Activated CD8-positive, alpha-beta T cell treated with anti-CD3 and anti-CD28 coated beads, Interleukin-2, amount 10 ng/mL, durations not matched to agents 7 days and 5 days (primary cell): ENCODE data around the gene ARID5B. TPM values are rescaled to one million over a fixed set of nuclear protein-coding genes. Genes with fewer than 3 reads are reported as not detected.

Source experiments
- ATAC-seq: fragments of 150-1000 bp; cut with Tn5 transposase; one replicate; pipeline ENCODE4 v1.10.0; 2021; ENCODE audit warnings: moderate library complexity
- CTCF ChIA-PET: fragments of 350-600 bp; sonication (Branson Sonifier 250); formaldehyde crosslinking; loops from one replicate; lab custom pipeline; 2021; ENCODE audit warnings: antibody characterized with exemption; lab: Charles Lee
- POLR2A ChIA-PET: fragments of 350-600 bp; sonication (Branson Sonifier 250); formaldehyde crosslinking; loops from one replicate; lab custom pipeline; 2021; ENCODE audit warnings: antibody characterized with exemption; lab: Charles Lee
- DNase-seq: peaks from one replicate; pipeline ENCODE4 v3.0.0-alpha.2; 2020
- H3K27ac Mint-ChIP-seq: one replicate; pipeline ENCODE4 v1.8.0; 2021; ENCODE audit warnings: mild to moderate bottlenecking, mixed read lengths
- H3K27me3 Mint-ChIP-seq: one replicate; pipeline ENCODE4 v1.8.0; 2021; ENCODE audit warnings: low read depth, mixed read lengths
- H3K36me3 Mint-ChIP-seq: one replicate; pipeline ENCODE4 v1.8.0; 2021; ENCODE audit warnings: low read depth, mixed read lengths
- H3K4me1 Mint-ChIP-seq: one replicate; pipeline ENCODE4 v1.8.0; 2021; ENCODE audit warnings: low read depth, mixed read lengths
- H3K4me3 Mint-ChIP-seq: one replicate; pipeline ENCODE4 v1.8.0; 2021; ENCODE audit warnings: mild to moderate bottlenecking, mixed read lengths
- H3K9me3 Mint-ChIP-seq: one replicate; pipeline ENCODE4 v1.8.0; 2022; ENCODE audit warnings: mixed read lengths; ENCODE audit not compliant: insufficient read depth
- total RNA-seq, 2 experiments: library from RNA; stranded (reverse); gene quantifications; one replicate each; pipeline ENCODE4 v1.2.3, GENCODE V29; 2021

ARID5B gene
- total RNA-seq, 2 experiments from 2014 or later, result 18.0 to 21.6 TPM

- no peaks in the 10 kb centered on the region for H3K27me3 Mint-ChIP-seq
- DNase-seq, result no peak
- no peak overlapping the region for H3K4me3 Mint-ChIP-seq
- CTCF ChIA-PET, result interaction anchor here (1.4 to 5.4 kb wide), 3 partner anchors 8 to 205 kb away, joined by 4 to 41 read pairs (median 6); no protein-coding TSS in a partner anchor
- POLR2A ChIA-PET, result no interaction called here
- ATAC-seq, result no peak
- H3K36me3 Mint-ChIP-seq, result peaks cover 96% of the 10 kb centered on the region
- peaks cover 76% of the 10 kb centered on the region for H3K4me1 Mint-ChIP-seq
- H3K27ac Mint-ChIP-seq, result no peak overlapping the region
- H3K9me3 Mint-ChIP-seq, result peaks cover 11% of the 10 kb centered on the region
These were observed 155.9 kb downstream of the ARID5B start for GRCh38 chr10:62057359-62057758.

- H3K27me3 Mint-ChIP-seq, result no peaks in the 10 kb centered on the region
- H3K27ac Mint-ChIP-seq, result no peak overlapping the region
- H3K4me1 Mint-ChIP-seq, result peaks cover 76% of the 10 kb centered on the region
- peaks cover 96% of the 10 kb centered on the region for H3K36me3 Mint-ChIP-seq
- no peak overlapping the region for H3K4me3 Mint-ChIP-seq
- ATAC-seq (no peak), DNase-seq (no peak)
- H3K9me3 Mint-ChIP-seq, result peaks cover 12% of the 10 kb centered on the region
- CTCF ChIA-PET, result interaction anchor here (1.8 kb wide), 1 partner anchor 8 kb away, joined by 6 read pairs; no protein-coding TSS in a partner anchor
- POLR2A ChIA-PET, result no interaction called here
These were observed 156.4 kb downstream of the ARID5B start for GRCh38 chr10:62057850-62058249.

- no peaks in the 10 kb centered on the region for H3K27me3 Mint-ChIP-seq
These were observed 157.0 kb downstream of the ARID5B start for GRCh38 chr10:62058476-62058875.

GRCh38 chr10:62058896-62059216 lies 157.4 kb downstream of the ARID5B start:
- no peaks in the 10 kb centered on the region for H3K27me3 Mint-ChIP-seq
- ATAC-seq (no peak), DNase-seq (no peak)
- H3K36me3 Mint-ChIP-seq, result peaks cover 96% of the 10 kb centered on the region
- no peak overlapping the region for H3K27ac Mint-ChIP-seq
- peaks cover 76% of the 10 kb centered on the region for H3K4me1 Mint-ChIP-seq
- POLR2A ChIA-PET, result no interaction called here
- CTCF ChIA-PET, result interaction anchor here (0.8 to 1.8 kb wide), 2 partner anchors 9 to 162 kb away, joined by 3 to 6 read pairs; no protein-coding TSS in a partner anchor
- H3K9me3 Mint-ChIP-seq, result peaks cover 19% of the 10 kb centered on the region
- no peak overlapping the region for H3K4me3 Mint-ChIP-seq

More at GRCh38 chr10:62058476-62058875, 157.0 kb downstream of the ARID5B start:
- POLR2A ChIA-PET, result no interaction called here
- H3K27ac Mint-ChIP-seq, result no peak overlapping the region
- CTCF ChIA-PET, result interaction anchor here (1.8 kb wide), 1 partner anchor 9 kb away, joined by 6 read pairs; no protein-coding TSS in a partner anchor
- DNase-seq (no peak), ATAC-seq (no peak)
- no peak overlapping the region for H3K4me3 Mint-ChIP-seq
- H3K36me3 Mint-ChIP-seq, result peaks cover 96% of the 10 kb centered on the region
- H3K4me1 Mint-ChIP-seq, result peaks cover 76% of the 10 kb centered on the region
- peaks cover 18% of the 10 kb centered on the region for H3K9me3 Mint-ChIP-seq

GRCh38 chr10:62059217-62059920 lies 157.9 kb downstream of the ARID5B start:
- Mint-ChIP-seq H3K4me3 (no peak overlapping the region), H3K27ac (no peak overlapping the region), H3K36me3 (peaks cover 96% of the 10 kb centered on the region), H3K4me1 (peaks cover 76% of the 10 kb centered on the region), H3K9me3 (peaks cover 19% of the 10 kb centered on the region), H3K27me3 (no peaks in the 10 kb centered on the region)
- ATAC-seq (no peak), DNase-seq (no peak)
- CTCF ChIA-PET, result interaction anchor here (0.8 to 2.0 kb wide), 4 partner anchors 9 to 163 kb away, joined by 3 to 6 read pairs (median 4); no protein-coding TSS in a partner anchor
- POLR2A ChIA-PET, result no interaction called here

- ChIA-PET POLR2A (interaction anchor here (0.7 to 1.8 kb wide), 3 partner anchors 9 to 18 kb away, joined by 3 to 9 read pairs (median 5); no protein-coding TSS in a partner anchor), CTCF (interaction anchor here (0.9 to 1.9 kb wide), 4 partner anchors 10 to 23 kb away, joined by 3 to 9 read pairs (median 4); no protein-coding TSS in a partner anchor)
- H3K36me3 Mint-ChIP-seq, result peaks cover 92% of the 10 kb centered on the region
- H3K27ac Mint-ChIP-seq, result peak overlapping the region; percentile 11
- ATAC-seq (no peak), DNase-seq (no peak)
- H3K4me1 Mint-ChIP-seq, result peaks cover 71% of the 10 kb centered on the region
- H3K27me3 Mint-ChIP-seq, result no peaks in the 10 kb centered on the region
- H3K9me3 Mint-ChIP-seq, result peaks cover 12% of the 10 kb centered on the region
- H3K4me3 Mint-ChIP-seq, result no peak overlapping the region
These were observed 160.5 kb downstream of the ARID5B start for GRCh38 chr10:62062028-62062427.

- Mint-ChIP-seq H3K9me3 (peaks cover 12% of the 10 kb centered on the region), H3K4me1 (peaks cover 75% of the 10 kb centered on the region), H3K27ac (peak overlapping the region; percentile 69), H3K4me3 (no peak overlapping the region), H3K36me3 (peaks cover 90% of the 10 kb centered on the region), H3K27me3 (no peaks in the 10 kb centered on the region)
- no peak for ATAC-seq
- ChIA-PET POLR2A (interaction anchor here (0.7 to 1.8 kb wide), 4 partner anchors 10 to 161 kb away, joined by 3 to 9 read pairs (median 4); no protein-coding TSS in a partner anchor), CTCF (interaction anchor here (0.9 to 1.9 kb wide), 7 partner anchors 10 to 182 kb away, joined by 3 to 9 read pairs (median 3); no protein-coding TSS in a partner anchor)
- DNase-seq, result no peak
These were observed 161.4 kb downstream of the ARID5B start for GRCh38 chr10:62062752-62063512.

- POLR2A ChIA-PET, result interaction anchor here (0.7 to 1.8 kb wide), 3 partner anchors 14 to 162 kb away, joined by 3 to 9 read pairs (median 4); no protein-coding TSS in a partner anchor
- Mint-ChIP-seq H3K4me3 (peak overlapping the region; percentile 34), H3K36me3 (peaks cover 85% of the 10 kb centered on the region), H3K27me3 (no peaks in the 10 kb centered on the region), H3K27ac (peak overlapping the region; percentile 83), H3K4me1 (peaks cover 75% of the 10 kb centered on the region), H3K9me3 (peaks cover 12% of the 10 kb centered on the region)
- DNase-seq (no peak), ATAC-seq (peak; percentile 64)
- CTCF ChIA-PET, result interaction anchor here (0.8 to 1.4 kb wide), 6 partner anchors 13 to 184 kb away, joined by 3 to 4 read pairs (median 3); no protein-coding TSS in a partner anchor
These were observed 162.4 kb downstream of the ARID5B start for GRCh38 chr10:62063795-62064472.

GRCh38 chr10:62067560-62067959 lies 166.1 kb downstream of the ARID5B start:
- H3K4me1 Mint-ChIP-seq, result peaks cover 75% of the 10 kb centered on the region
- DNase-seq (no peak), ATAC-seq (no peak)
- no peak overlapping the region for H3K4me3 Mint-ChIP-seq
- H3K36me3 Mint-ChIP-seq, result peaks cover 83% of the 10 kb centered on the region
- ChIA-PET POLR2A (no interaction called here), CTCF (interaction anchor here (1.1 kb wide), 1 partner anchor 10 kb away, joined by 3 read pairs; no protein-coding TSS in a partner anchor)
- peaks cover 8% of the 10 kb centered on the region for H3K9me3 Mint-ChIP-seq
- no peaks in the 10 kb centered on the region for H3K27me3 Mint-ChIP-seq
- H3K27ac Mint-ChIP-seq, result peak overlapping the region; percentile 52

- DNase-seq (no peak), ATAC-seq (no peak)
- ChIA-PET POLR2A (no interaction called here), CTCF (interaction anchor here (1.8 to 1.9 kb wide), 2 partner anchors 18 to 30 kb away, joined by 6 to 7 read pairs; no protein-coding TSS in a partner anchor)
- Mint-ChIP-seq H3K9me3 (peaks cover 2% of the 10 kb centered on the region), H3K4me3 (no peak overlapping the region), H3K36me3 (peaks cover 83% of the 10 kb centered on the region), H3K27me3 (no peaks in the 10 kb centered on the region), H3K27ac (no peak overlapping the region), H3K4me1 (peaks cover 74% of the 10 kb centered on the region)
These were observed 167.0 kb downstream of the ARID5B start for GRCh38 chr10:62068464-62068863.
